BLaER1 treated with 17β-estradiol and CSF1 and Interleukin-3, amounts not matched to agents 10 nM and 100 nM (cell line): ENCODE results near the gene LANCL2.

ENCODE experiments used
- H3K27ac ChIP-seq, 11 experiments: shearing (Covaris generic); formaldehyde crosslinking; 2 replicates each; pipeline ENCODE4 v1.8.1; 2022
- H3K27me3 ChIP-seq, 11 experiments: shearing (Covaris generic); formaldehyde crosslinking; 2 replicates each; pipeline ENCODE4 v1.8.1; 2022
- H3K36me3 ChIP-seq, 11 experiments: shearing (Covaris generic); formaldehyde crosslinking; 2 replicates each; pipeline ENCODE4 v1.8.1; 2022
- H3K4me1 ChIP-seq, 10 experiments: shearing (Covaris generic); formaldehyde crosslinking; 2 replicates each; pipeline ENCODE4 v1.8.1; 2022
- H3K4me2 ChIP-seq, 11 experiments: shearing (Covaris generic); formaldehyde crosslinking; 2 replicates each; pipeline ENCODE4 v1.8.1; 2022
- H3K4me3 ChIP-seq, 10 experiments: shearing (Covaris generic); formaldehyde crosslinking; 2 replicates each; pipeline ENCODE4 v1.8.1; 2022
- H3K9ac ChIP-seq, 11 experiments: shearing (Covaris generic); formaldehyde crosslinking; 2 replicates each; pipeline ENCODE4 v1.8.1; 2022
- H3K9me3 ChIP-seq, 11 experiments: shearing (Covaris generic); formaldehyde crosslinking; replicated peaks in 1 of 11; 2 replicates each; pipeline ENCODE4 v1.8.1; 2022
- H4K20me1 ChIP-seq, 11 experiments: shearing (Covaris generic); formaldehyde crosslinking; 2 replicates each; pipeline ENCODE4 v1.8.1; 2022
- Cebpa-rat ChIP-seq, 11 experiments: shearing (Covaris generic); IDR thresholded peaks; 2 replicates each; pipeline ENCODE4 v1.8.1; 2022

The LANCL2 gene

GRCh38 chr7:55472928-55473725 lies 108.0 kb downstream of the LANCL2 start:
- no peak overlapping the region for H3K27ac ChIP-seq

GRCh38 chr7:55473932-55474331 lies 108.8 kb downstream of the LANCL2 start:
- Histone ChIP-seq H3K4me2 (no peak overlapping the region), H4K20me1 (peaks cover 0 to 37% (median 16%) of the 10 kb centered on the region in 11 experiments; a peak in 12 of 22 replicates), H3K27me3 (no peaks in the 10 kb centered on the region), H3K27ac (no peak overlapping the region), H3K4me1 (peaks cover 0 to 19% (median 16%) of the 10 kb centered on the region in 10 experiments; a peak in 15 of 20 replicates), H3K4me3 (no peak overlapping the region), H3K9me3 (no peaks in the 10 kb centered on the region), H3K36me3 (peaks cover 9 to 63% (median 18%) of the 10 kb centered on the region in 11 experiments; a peak in 19 of 22 replicates), H3K9ac (no peak overlapping the region)
- TF ChIP-seq Cebpa-rat (IDR thresholded peaks at IDR 0.05): no peak

More at GRCh38 chr7:55472928-55473725, 108.0 kb downstream of the LANCL2 start:
- Histone ChIP-seq H3K36me3 (peaks cover 14 to 63% (median 24%) of the 10 kb centered on the region in 11 experiments; a peak in 19 of 22 replicates), H3K4me2 (no peak overlapping the region), H3K4me1 (peaks cover 0 to 26% (median 16%) of the 10 kb centered on the region in 10 experiments; a peak in 15 of 20 replicates), H3K9me3 (peaks cover 0 to 6% (median 4%) of the 10 kb centered on the region in 11 experiments; a peak in 10 of 22 replicates), H3K9ac (no peak overlapping the region), H3K4me3 (no peak overlapping the region), H3K27me3 (no peaks in the 10 kb centered on the region), H4K20me1 (peaks cover 0 to 37% (median 16%) of the 10 kb centered on the region in 11 experiments; a peak in 12 of 22 replicates)
- no peak for TF ChIP-seq Cebpa-rat (IDR thresholded peaks at IDR 0.05)

- Histone ChIP-seq H3K4me3 (no peak overlapping the region), H3K4me2 (no peak overlapping the region), H3K9me3 (no peaks in the 10 kb centered on the region), H4K20me1 (peaks cover 0 to 37% (median 16%) of the 10 kb centered on the region in 11 experiments; a peak in 12 of 22 replicates), H3K27ac (no peak overlapping the region), H3K4me1 (peaks cover 0 to 6% (median 5%) of the 10 kb centered on the region in 10 experiments; a peak in 15 of 20 replicates), H3K27me3 (no peaks in the 10 kb centered on the region), H3K9ac (no peak overlapping the region), H3K36me3 (peaks cover 6 to 55% (median 18%) of the 10 kb centered on the region in 11 experiments; a peak in 18 of 22 replicates)
- no peak for TF ChIP-seq Cebpa-rat (IDR thresholded peaks at IDR 0.05)
Observed at GRCh38 chr7:55474944-55475854, 110.1 kb downstream of the LANCL2 start.

GRCh38 chr7:55475855-55476803 lies 111.0 kb downstream of the LANCL2 start:
- H3K27me3 ChIP-seq: no peaks in the 10 kb centered on the region
- H3K36me3 ChIP-seq: peaks cover 6 to 63% (median 23%) of the 10 kb centered on the region in 11 experiments; a peak in 19 of 22 replicates
- no peak for TF ChIP-seq Cebpa-rat (IDR thresholded peaks at IDR 0.05)
- H4K20me1 ChIP-seq: peaks cover 0 to 37% (median 16%) of the 10 kb centered on the region in 11 experiments; a peak in 12 of 22 replicates
- no peak overlapping the region for H3K4me2 ChIP-seq
- H3K4me1 ChIP-seq: no peaks in the 10 kb centered on the region
- no peak overlapping the region for H3K4me3 ChIP-seq
- H3K27ac ChIP-seq: no peak overlapping the region
- H3K9ac ChIP-seq: no peak overlapping the region
- H3K9me3 ChIP-seq: no peaks in the 10 kb centered on the region

GRCh38 chr7:55476852-55477780 lies 112.0 kb downstream of the LANCL2 start:
- no peaks in the 10 kb centered on the region for H3K9me3 ChIP-seq
- H3K36me3 ChIP-seq: peaks cover 6 to 69% (median 25%) of the 10 kb centered on the region in 11 experiments; a peak in 19 of 22 replicates
- H3K4me2 ChIP-seq: no peak overlapping the region
- no peak overlapping the region for H3K9ac ChIP-seq
- no peaks in the 10 kb centered on the region for H3K27me3 ChIP-seq
- TF ChIP-seq Cebpa-rat (IDR thresholded peaks at IDR 0.05): no peak
- H3K27ac ChIP-seq: no peak overlapping the region
- peaks cover 0 to 37% (median 16%) of the 10 kb centered on the region in 11 experiments; a peak in 12 of 22 replicates for H4K20me1 ChIP-seq
- H3K4me1 ChIP-seq: no peaks in the 10 kb centered on the region
- no peak overlapping the region for H3K4me3 ChIP-seq

GRCh38 chr7:55477781-55478374 lies 112.7 kb downstream of the LANCL2 start:
- Histone ChIP-seq H3K4me2 (no peak overlapping the region), H3K9me3 (no peaks in the 10 kb centered on the region), H3K36me3 (peaks cover 7 to 73% (median 24%) of the 10 kb centered on the region in 11 experiments; a peak in 19 of 22 replicates), H3K27me3 (no peaks in the 10 kb centered on the region), H3K4me3 (no peak overlapping the region), H3K4me1 (no peaks in the 10 kb centered on the region), H3K9ac (no peak overlapping the region), H4K20me1 (peaks cover 0 to 37% (median 17%) of the 10 kb centered on the region in 11 experiments; a peak in 12 of 22 replicates), H3K27ac (no peak overlapping the region)
- no peak for TF ChIP-seq Cebpa-rat (IDR thresholded peaks at IDR 0.05)

- TF ChIP-seq Cebpa-rat (IDR thresholded peaks at IDR 0.05): no peak
- Histone ChIP-seq H3K36me3 (peaks cover 10 to 73% (median 20%) of the 10 kb centered on the region in 11 experiments; a peak in 17 of 22 replicates), H3K9ac (no peak overlapping the region), H3K27ac (no peak overlapping the region), H3K4me2 (no peak overlapping the region), H3K9me3 (no peaks in the 10 kb centered on the region), H3K4me1 (no peaks in the 10 kb centered on the region), H4K20me1 (peaks cover 0 to 38% (median 20%) of the 10 kb centered on the region in 11 experiments; a peak in 12 of 22 replicates), H3K4me3 (no peak overlapping the region), H3K27me3 (no peaks in the 10 kb centered on the region)
Observed at GRCh38 chr7:55478700-55479099, 113.6 kb downstream of the LANCL2 start.
